Limb (tissue), 2 donors: ENCODE data around the gene EFNA4.

Experiments
- DNase-seq, 2 donors: peaks; one replicate each; pipeline ENCODE4 v3.0.0-alpha.2; 2016; ENCODE audit errors: extremely low spot score in 2 of 2

Gene EFNA4

DNA sequence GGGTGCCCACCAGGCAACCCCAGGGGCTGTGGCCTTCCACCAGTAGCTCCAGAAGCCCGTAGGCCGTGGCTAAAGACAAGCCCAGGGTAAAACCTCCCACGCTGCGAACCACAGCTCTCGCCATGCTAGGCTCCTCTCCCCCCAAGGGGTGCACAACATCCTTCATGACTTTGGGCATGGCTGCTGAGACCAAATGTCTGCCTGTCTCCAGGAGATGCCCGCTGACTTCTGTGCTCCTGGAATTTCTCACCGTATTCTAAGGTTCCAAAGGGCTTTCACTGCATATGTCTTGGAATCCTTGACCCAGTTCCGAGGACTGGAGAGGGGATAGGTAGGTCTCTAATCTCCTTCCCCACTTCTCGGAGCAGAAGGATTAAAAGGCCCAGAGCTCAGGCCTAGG lies 30.0 kb upstream of the EFNA4 start, which contains the start of the genes DCST1 and DCST2:
Gene DCST1 (plus strand): TSS at position 301 of the 400 bp plus-strand sequence. CDS start 213 bp downstream, outside the sequence.
Gene DCST2 (minus strand): TSS at position 258 of the 400 bp plus-strand sequence. CDS start 80 bp downstream, at position 178.
- no peak for DNase-seq

DNA sequence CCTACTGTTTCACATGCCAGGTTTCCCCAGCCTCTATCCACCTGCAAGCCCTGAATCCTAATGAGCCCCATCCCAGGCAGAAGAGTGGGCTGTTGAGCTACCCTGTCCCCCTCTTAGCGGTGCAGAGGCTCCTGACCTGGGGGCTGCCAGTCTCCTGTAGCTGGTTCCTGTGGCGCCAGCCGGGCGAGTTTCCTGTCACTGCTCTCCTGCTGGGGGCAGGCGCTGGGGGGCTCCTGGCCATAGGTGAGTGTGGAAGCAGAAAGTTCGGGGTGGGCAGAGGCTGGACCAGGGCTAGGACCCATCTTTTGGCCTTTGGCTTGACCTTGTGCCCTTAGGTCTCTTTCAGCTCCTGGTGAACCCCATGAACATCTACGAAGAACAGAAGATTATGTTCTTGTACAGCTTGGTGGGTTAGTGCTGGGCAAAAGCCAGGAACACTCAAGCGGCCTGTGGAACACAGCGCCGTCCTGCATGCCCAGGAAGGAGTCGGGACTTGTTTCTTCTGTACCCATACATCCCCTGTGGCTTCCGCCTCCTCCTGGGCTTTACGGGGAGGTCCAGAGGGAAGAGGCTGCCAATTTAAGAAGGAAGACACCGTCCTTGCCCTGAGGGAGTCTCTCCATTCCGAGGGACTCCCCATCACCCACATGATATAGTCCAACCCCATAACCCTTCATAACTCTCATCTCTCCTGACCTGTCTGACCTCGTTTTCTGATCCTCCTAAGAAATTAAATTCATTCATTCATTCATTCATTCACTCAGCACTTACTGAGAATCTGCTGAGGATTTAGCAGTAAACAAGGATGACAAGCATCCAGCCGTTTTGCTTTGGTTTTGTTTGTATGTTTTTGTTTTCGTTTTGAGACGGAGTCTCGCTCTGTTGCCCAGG lies 29.0 kb upstream of the EFNA4 start:
- DNase-seq = no peak

DNA sequence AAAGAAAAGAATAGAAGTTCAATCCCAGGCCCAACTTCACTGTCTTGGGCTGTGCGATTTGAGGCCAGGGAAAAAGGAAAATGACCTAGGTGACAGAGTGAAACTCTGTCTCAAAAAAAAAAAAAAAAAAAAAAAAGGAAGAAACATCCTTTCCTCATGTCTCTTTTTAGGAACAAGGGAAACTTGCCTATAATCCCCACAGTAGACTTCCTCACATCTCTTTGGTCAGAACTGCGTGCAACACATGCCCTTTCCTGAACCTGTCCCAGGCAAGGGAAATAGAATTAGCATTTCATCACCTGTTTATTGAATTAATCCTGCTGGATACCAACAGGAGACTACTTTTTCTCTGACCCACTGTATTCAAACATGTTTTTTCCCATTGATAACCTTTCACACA lies 27.6 kb upstream of the EFNA4 start:
- DNase-seq = no peak

DNA sequence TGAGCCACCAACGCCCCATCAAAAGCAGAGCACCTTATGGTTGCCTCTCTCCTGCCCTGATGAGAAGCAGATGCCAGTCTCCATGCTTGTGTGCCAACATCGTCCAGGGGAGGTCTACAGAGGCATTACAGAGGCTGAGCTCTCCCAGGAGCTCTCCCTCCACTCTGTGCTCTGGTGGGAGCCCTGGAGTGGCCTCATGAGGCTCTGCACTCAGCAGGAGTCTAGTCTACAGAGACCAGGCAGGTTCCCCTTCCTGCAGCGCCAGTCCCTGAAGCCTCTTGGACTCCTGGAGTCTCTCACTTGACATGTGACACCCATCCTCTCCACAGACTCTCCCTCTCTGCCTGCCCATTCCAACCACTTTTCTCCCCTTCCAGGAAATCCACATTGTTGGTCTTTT lies 26.5 kb upstream of the EFNA4 start:
- no peak for DNase-seq

DNA sequence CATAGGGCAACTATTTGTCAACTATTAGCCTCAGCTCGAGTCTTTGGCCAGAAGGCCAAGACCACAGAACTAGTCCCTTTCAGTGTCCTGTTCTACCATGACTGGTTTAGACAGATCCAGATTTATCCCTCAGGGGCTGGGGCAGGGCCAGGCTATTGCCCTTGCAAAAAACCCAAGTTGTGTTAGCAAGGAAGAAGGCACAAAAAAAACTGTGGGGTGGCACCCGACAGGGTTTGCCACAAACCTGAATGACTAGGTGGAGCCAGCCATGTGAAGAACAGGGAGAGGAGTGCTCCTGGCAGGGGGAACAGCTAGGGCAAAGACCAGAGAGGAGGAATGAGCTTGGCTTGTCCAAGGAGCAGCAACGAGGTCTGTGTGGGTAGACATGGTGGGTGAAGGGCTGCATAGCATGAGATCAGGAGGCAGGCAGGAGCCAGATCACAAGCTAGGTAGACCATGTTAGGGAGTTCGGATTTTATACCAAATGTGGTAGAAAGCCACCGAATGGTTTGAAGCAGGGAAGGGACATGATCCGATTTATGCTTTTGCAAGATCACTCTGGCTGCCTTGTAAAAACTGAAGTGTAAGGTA lies 25.6 kb upstream of the EFNA4 start:
- DNase-seq = no peak

DNA sequence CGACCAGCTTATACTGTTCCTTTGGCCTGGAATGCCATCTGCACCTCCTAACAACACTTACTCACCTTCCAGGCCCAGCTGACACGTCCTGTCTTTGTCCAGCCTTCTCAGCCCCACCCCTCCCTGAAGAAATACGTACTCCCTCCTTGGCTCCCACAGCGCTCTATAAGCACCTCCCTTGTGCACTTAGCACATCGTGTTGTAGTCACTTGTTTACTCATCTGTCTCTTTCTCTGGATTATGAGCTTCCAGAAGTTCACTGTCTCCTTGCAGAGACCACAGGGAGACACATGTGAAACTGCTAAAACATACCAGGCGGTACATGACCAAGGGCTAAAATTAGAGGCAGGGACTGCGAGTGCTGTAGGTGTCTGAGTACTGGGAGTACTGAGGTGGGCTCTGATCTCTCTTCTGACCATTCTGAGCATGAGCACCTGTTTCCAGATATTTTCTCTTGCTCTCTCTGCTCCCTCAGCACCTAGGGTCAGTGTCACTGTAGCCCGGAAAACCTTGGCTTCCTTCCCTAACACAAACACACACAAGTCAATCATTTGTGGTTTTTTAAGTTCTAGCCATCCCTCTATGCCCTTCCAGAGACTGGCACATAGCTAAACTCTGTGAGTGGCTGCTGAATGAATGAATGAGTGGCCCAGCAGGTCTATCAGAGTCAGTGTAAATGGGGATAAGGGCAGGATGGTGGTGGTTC lies 24.8 kb upstream of the EFNA4 start:
- DNase-seq = no peak

DNA sequence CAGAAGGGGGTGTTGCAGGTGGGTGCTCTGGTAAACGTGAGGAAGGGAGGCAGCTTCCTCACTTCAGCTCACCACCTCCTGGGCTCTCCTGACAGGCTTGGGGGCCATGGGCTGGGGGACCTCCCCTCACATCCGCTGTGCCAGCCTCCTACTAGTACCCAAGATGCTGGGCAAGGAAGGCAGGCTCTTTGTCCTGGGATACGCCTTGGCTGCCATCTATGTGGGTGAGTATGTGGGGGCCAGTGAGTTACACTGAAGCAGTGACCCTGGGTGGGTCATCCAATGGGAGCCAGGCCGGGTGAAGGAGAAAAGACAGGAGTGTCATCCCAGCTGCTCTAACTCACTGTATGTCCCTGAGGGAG lies 24.3 kb upstream of the EFNA4 start:
- no peak for DNase-seq

DNA sequence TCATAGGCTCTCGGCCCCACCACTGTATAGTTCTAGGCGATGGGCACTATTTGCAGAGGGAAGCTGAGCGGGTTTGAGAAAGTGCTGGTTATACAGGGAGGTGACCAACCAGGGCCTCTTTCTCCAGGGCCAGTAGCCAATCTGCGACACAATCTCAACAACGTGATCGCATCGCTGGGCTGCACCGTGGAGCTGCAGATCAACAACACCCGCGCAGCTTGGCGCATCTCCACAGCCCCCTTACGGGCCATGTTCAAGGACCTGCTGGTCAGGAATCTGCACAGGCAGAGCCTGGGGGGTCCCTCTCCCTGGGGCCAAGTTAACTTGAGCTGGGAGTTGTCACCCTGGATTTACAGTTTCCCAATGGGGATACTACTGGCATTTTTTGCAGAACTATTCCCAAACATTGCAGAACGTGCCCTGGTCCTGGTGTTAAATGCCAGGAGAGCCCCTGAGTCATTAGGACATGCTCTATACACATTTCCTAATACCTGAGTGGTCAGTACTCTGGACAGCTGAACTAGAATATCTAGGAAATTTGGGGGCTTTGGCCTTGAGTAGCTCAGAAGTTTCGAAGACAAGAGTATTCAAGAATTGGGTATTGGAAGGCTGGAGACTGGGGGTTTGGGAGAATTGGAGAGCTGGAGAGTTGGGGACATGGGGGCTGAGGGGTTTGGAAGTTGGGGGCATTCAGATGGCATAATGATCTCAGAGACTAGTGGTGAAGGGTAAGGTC lies 23.0 kb upstream of the EFNA4 start:
- no peak for DNase-seq

DNA sequence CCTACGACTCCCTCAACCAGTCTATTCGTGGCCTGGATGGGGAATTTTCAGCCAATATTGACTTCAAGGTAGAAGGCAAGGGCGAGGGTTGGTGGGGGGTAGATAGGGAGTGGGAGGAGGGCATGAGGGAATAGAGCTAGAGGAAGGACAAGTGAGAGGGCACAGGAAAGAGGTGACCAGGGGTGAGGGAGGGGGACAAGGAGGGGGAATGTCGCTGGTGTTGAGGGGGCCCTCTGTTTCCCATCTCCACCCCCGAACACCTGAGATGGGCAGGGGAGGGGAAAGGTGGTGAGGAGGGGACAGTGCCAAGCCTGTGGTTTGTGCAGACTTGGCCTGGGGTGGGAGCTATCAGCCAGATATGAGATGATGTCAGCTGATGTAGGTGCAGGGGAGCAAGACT lies 20.8 kb upstream of the EFNA4 start:
- DNase-seq = no peak

DNA sequence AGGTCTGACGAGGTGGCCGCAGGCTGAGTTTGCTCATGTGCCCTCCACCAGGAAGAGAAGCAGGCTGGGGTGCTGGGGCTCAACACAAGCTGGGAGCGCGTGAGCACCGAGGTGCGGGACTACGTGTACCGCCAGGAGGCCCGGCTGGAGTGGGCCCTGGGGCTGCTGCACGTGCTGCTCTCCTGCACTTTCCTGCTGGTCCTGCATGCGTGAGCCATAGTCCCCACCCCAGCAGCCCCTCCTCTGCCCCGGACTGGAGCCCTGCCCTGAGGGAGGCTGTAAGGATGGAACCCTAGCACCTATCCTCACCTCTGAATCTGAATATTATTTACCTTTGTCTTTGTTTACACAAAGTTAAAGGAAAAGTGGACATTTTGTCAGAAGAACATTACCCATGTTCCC lies 20.2 kb upstream of the EFNA4 start:
- DNase-seq = no peak

DNA sequence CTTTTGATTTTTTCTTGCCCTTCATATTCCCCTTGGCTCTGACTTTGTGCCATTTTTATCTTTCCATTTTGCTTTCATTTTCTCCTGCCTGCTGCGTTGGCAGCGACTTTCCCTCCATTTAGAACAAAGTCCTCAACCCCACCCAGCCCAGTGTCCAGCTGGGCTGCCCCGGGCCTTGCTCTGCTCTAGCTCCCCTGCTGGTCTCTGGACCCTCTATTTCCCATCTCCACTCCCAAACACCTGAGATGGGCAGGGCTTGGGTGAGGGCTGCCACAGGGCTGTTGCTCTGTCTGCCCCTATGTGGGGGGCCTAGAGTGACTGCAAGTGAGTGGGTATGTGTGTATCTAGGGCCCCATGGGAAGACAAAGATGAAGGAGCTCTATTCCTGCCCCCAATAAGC lies 19.7 kb upstream of the EFNA4 start:
- DNase-seq = no peak

DNA sequence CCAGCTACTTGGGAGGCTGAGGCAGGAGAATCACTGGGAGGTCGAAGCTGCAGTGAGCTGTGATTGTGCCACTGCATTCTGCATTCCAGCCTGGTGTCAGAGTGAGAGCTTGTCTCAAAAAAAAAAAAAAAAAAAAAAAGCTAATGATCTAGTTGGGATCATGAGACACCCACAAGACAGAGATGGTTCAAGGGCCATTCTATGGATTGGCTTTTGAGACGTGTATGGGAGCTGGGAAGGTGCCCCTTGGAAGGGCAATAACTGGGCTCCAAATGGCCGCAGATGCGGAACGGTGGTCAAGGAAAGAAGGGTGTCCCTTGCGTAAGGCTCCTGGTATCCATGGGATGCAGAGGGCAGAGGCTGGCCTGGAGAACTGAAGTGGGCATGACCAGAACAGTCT lies 19.2 kb upstream of the EFNA4 start:
- DNase-seq = no peak

DNA sequence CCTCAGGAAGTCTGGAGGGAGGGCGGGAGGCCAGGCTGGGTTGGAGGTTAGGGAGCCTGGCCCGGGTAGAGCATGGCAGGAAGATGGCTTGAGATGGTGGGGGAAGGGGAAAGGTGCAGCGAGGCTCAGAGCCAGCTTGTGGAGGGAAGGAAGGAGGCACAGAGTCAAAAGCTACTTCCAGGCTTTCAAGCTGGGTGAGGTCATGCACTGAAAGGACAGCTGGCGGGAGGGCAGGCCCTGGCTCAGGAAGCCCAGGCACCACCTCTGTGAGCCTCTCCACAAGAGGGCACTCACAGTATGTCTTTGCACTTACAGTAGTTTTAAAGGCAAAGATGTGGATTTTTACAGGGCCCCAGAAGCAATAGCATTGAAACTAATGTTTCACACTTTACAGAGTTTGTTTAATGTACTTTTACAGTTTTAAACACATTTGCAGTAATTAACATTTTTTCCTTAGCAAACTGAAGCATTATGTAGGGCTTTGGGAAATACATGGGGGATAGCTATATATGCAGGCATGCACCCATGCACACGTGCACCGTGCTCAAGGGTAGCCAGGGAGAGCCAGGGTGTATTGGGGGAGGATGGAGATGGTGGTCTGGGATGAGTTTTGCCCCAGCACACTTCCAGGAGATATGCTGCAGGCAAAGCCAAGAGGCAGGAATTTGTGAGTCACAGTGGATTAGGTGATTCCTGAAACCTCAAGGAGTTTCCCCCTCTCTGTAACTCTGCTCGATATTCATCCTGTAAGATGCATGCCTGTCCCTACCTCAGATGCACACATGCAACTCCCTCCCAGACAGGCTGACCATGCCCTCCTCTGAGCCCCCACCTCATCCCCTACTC lies 18.5 kb upstream of the EFNA4 start:
- no peak for DNase-seq

DNA sequence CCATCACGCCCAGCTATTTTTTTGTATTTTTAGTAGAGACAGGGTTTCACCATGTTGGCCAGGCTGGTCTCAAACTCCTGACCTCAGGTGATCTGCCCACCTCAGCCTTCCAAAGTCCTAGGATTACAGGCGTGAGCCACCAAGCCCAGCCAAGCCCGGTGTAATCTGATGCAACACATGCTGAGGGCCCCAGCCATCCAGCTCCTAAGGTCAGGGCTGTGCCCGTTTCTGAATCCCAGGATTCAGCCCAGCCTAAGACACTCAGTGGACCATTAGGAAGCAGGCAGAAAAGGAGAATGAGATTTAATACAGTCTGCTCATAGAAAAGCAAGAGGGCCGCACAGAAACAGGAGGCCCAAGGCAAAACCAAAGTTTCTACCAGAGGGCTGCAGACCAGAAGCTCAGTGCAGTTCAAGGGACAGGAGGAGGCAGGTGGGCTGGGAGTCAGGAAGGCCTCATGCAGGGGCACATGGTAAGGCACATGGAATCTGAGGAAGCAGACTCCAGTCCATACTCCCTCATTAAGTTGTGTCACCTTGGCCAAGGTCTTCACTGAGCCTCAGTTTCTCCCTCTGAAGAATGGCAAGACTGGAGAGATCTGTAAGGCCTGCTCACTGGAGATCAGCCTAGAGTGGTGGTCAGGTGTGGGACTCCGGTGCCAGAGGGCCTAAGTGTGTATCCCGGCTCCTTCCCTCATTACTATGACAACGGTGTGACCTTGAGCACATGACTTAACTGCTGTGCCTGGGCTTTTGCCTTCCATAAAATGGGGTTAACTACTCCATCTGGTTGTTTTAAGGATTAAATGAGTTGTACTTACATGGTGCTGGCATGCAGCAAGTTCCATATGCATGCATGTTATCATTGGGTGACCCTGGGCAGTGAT lies 14.8 kb upstream of the EFNA4 start:
- DNase-seq = no peak

DNA sequence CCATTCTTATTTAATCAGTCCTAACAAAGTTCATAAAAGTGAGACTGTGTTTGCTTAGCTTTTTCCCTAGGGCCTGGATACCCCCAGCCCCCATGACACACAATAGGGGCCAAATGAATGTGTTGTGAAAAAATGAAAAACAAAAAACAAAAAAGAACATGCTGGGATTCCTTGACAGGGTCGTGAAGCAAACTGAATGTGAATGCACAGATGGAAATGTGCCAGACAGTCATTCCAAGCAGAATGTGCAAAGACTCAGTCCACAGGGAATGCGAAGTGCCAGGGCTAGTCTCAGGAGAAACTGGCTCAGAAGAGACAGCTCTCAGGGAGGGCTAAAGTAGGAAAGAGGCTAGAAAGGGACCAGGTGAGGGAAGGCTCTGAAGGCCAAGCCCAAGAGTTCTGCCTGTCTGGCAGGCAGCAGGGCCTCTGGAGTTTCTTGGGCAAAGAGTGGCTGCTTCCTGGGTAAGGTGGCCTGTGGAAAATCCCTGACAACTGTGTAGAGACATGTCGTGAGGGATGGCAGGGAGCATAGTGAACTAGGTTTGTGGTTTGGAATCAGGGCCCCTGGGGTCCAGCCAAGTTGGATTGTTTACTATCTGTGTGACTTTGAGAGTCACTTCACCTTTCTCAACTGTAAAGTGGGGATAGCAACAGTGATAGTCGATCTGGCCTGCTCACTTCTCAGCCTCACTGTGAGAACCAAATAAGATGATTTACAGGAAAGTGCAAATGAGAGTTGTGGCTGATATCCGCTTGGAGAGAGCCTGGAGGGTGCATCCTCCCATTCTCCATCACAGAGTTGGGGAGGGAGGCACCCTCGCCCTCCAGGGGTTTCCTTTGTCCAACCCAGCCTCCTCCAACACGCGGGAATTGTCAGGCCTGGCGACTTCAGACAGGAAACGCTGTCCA lies 13.6 kb upstream of the EFNA4 start:
- no peak for DNase-seq

DNA sequence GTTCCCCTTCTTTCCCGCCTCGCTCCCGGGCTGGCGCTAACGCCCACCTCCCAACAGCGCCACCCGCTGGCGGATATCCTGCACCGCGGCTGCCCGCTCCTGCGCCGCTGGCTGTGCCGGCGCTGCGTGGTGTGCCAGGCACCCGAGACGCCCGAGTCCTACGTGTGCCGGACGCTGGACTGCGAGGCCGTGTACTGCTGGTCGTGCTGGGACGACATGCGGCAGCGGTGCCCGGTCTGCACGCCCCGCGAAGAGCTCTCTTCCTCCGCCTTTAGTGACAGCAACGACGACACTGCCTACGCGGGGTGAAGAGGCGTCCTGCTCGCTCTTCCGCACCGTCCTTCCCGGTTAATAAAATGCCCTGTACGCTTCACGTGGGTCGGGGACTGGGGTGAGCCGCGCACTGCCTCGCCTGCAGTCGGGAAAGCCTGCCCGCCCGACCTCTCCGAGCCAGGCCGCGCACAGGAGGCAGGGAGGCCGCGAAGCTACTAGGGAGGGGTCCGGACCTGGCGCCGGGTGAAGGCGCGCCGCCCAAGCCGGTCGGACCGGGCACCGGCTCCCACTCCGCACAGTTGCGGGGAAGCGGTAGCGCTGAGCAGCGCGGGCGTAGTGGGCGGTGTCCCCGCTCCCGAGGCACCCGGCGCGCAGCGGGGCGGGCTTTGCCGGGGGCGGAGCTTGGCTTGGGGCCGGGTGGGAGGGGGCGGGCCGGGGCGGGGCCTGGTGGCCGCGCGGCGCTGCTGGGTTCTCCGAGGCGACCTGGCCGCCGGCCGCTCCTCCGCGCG lies 12.8 kb upstream of the EFNA4 start, which contains the start of gene ADAM15:
Gene ADAM15 (plus strand): TSS at position 757 of the 782 bp plus-strand sequence. CDS start 71 bp downstream, outside the sequence.
- peak; percentile 67 to 91 for DNase-seq

DNA sequence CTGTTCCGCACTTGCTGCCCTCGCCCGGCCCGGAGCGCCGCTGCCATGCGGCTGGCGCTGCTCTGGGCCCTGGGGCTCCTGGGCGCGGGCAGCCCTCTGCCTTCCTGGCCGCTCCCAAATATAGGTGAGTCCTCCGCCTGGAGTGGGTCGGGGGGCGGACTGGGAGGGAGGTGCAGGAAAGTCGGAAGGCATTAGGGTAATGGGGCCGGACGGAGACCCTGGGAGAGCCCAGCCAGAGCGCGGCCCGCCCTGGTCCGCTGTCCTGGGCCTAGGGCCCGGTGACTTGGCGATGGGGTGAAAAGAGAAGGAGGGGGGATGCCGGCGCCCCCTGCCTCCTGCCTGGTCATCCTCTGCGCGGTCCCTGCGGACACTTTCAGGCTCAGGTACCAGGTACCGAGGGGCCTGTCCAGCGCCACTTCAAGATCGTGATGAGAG lies 12.2 kb upstream of the EFNA4 start:
- no peak for DNase-seq
